A673 (cell line): ENCODE results near the gene CEACAM18. TPM values are rescaled to one million over a fixed set of nuclear protein-coding genes. Genes with fewer than 3 reads are reported as not detected.
"Not testable (repeated sequence)": the region's sequence is repeated elsewhere in the genome, so short reads cannot be mapped to it uniquely, and the experiment has no call there.

ENCODE experiments used
- BruUV-seq: library from RNA; stranded (reverse); fragments of 400-500 nt; replicated peaks from 2 replicates; lab custom pipeline; 2021; lab: Mats Ljungman, UMichigan
- CTCF ChIA-PET: fragments of 300-600 bp; sonication (Branson Sonifier 250); formaldehyde crosslinking; loops from one replicate; lab custom pipeline; 2022; ENCODE audit warnings: antibody characterized with exemption; lab: Charles Lee
- POLR2A ChIA-PET: fragments of 300-600 bp; sonication (Branson Sonifier 250); formaldehyde crosslinking; loops from one replicate; lab custom pipeline; 2022; ENCODE audit warnings: antibody characterized with exemption; ENCODE audit not compliant: low non-redundant PET; lab: Charles Lee
- DNase-seq: peaks from one replicate; pipeline ENCODE4 v3.0.0-alpha.2; 2015; ENCODE audit warnings: low spot score
- H3K27ac ChIP-seq: fragments of 200-600 bp; sonication (generic); 2 replicates; pipeline ENCODE4 v1.5.1; 2016; ENCODE audit warnings: mixed run types, low read depth, mild to moderate bottlenecking, mixed read lengths, antibody characterized with exemption, low read length; ENCODE audit not compliant: poor library complexity, severe bottlenecking
- H3K27me3 ChIP-seq: fragments of 200-600 bp; sonication (generic); replicated peaks from 2 replicates; pipeline ENCODE4 v1.6.1; 2017; ENCODE audit warnings: mixed run types, low read depth, mild to moderate bottlenecking, mixed read lengths, antibody characterized with exemption, low read length; ENCODE audit not compliant: insufficient read depth, poor library complexity
- H3K36me3 ChIP-seq: fragments of 200-600 bp; sonication (generic); 2 replicates; pipeline ENCODE4 v1.6.1; 2016; ENCODE audit warnings: mixed run types, mild to moderate bottlenecking, mixed read lengths, antibody characterized with exemption, low read length; ENCODE audit not compliant: insufficient read depth, poor library complexity, severe bottlenecking
- H3K4me1 ChIP-seq: fragments of 200-600 bp; sonication (generic); 2 replicates; pipeline ENCODE4 v1.6.1; 2017; ENCODE audit warnings: mixed run types, mild to moderate bottlenecking, mixed read lengths, antibody characterized with exemption, low read length; ENCODE audit not compliant: insufficient read depth, poor library complexity, severe bottlenecking
- H3K4me3 ChIP-seq: fragments of 200-600 bp; sonication (generic); 2 replicates; pipeline ENCODE4 v1.5.1; 2016; ENCODE audit warnings: low read depth, mixed run types, mild to moderate bottlenecking, mixed read lengths, low read length; ENCODE audit not compliant: poor library complexity, severe bottlenecking
- H3K9me3 ChIP-seq: fragments of 200-600 bp; sonication (generic); 2 replicates; pipeline ENCODE4 v1.6.1; 2016; ENCODE audit warnings: mixed run types, low read depth, mild to moderate bottlenecking, mixed read lengths, antibody characterized with exemption, low read length; ENCODE audit not compliant: poor library complexity, severe bottlenecking
- CTCF ChIP-seq: fragments of 300-800, 200-600 bp; sonication (generic); conservative IDR thresholded peaks from 2 replicates; pipeline ENCODE4 v1.5.1; 2017; ENCODE audit warnings: low read depth, mild to moderate bottlenecking, antibody characterized with exemption, low read length, moderate library complexity, mixed read lengths
- EZH2 ChIP-seq: fragments of 200-600 bp; sonication (generic); IDR thresholded peaks from 2 replicates; pipeline ENCODE4 v1.6.1; 2017; ENCODE audit warnings: borderline replicate concordance, low read depth, mild to moderate bottlenecking, mixed read lengths, antibody characterized with exemption, low read length; ENCODE audit not compliant: poor library complexity, severe bottlenecking
- intact Hi-C: fragments of 100-400 bp; cut with micrococcal nuclease; formaldehyde crosslinking; loops from one replicate; pipeline ENCODE4 v1.10.0; 2022; ENCODE audit not compliant: unreplicated experiment
- total RNA-seq: library from RNA; stranded (reverse); gene quantifications from 2 replicates; pipeline ENCODE4 v1.2.3, GENCODE V29; 2021

The CEACAM18 gene
- total RNA-seq, 1 experiment from 2014 or later: not detected

- Histone ChIP-seq H3K36me3 (no peaks in the 10 kb centered on the region), H3K4me3 (no peak overlapping the region), H3K4me1 (no peaks in the 10 kb centered on the region), H3K27me3 (peaks cover 56% of the 10 kb centered on the region), H3K27ac (no peak overlapping the region), H3K9me3 (no peaks in the 10 kb centered on the region)
- DNase-seq: no peak
- BruUV-seq: no TSS peak
- POLR2A ChIA-PET: no interaction called here
- CTCF ChIA-PET: interaction anchor here (0.5 kb wide), 1 partner anchor 66 kb away, joined by 7 read pairs; no protein-coding TSS in a partner anchor
- TF ChIP-seq CTCF: no peak
- TF ChIP-seq EZH2: no peak
- intact Hi-C loops: no loop called here
Observed at GRCh38 chr19:51462276-51462675, 16.1 kb upstream of the CEACAM18 start.

GRCh38 chr19:51462681-51463080 is 15.7 kb upstream of the CEACAM18 start:
- intact Hi-C loops: no loop called here
- POLR2A ChIA-PET: no interaction called here
- no peaks in the 10 kb centered on the region for H3K4me1 ChIP-seq
- no peaks in the 10 kb centered on the region for H3K36me3 ChIP-seq
- BruUV-seq: no TSS peak
- H3K27ac ChIP-seq: no peak overlapping the region
- CTCF ChIA-PET: interaction anchor here (0.5 kb wide), 1 partner anchor 66 kb away, joined by 7 read pairs; no protein-coding TSS in a partner anchor
- no peak for DNase-seq
- no peak overlapping the region for H3K4me3 ChIP-seq
- H3K27me3 ChIP-seq: peaks cover 60% of the 10 kb centered on the region
- no peaks in the 10 kb centered on the region for H3K9me3 ChIP-seq
- TF ChIP-seq CTCF (no peak), EZH2 (no peak)

GRCh38 chr19:51463976-51464581 is 14.3 kb upstream of the CEACAM18 start:
- intact Hi-C loops: not testable (repeated sequence)

GRCh38 chr19:51466723-51467122 is 11.6 kb upstream of the CEACAM18 start:
- Histone ChIP-seq H3K36me3 (no peaks in the 10 kb centered on the region), H3K27ac (no peak overlapping the region), H3K4me1 (no peaks in the 10 kb centered on the region), H3K4me3 (no peak overlapping the region), H3K27me3 (peaks cover 69% of the 10 kb centered on the region), H3K9me3 (no peaks in the 10 kb centered on the region)
- no peak for DNase-seq
- intact Hi-C loops: no loop called here
- BruUV-seq: no TSS peak
- no peak for TF ChIP-seq CTCF
- no peak for TF ChIP-seq EZH2
- CTCF ChIA-PET: no interaction called here
- POLR2A ChIA-PET: no interaction called here

More at GRCh38 chr19:51463976-51464581, 14.3 kb upstream of the CEACAM18 start:
- POLR2A ChIA-PET, H3K36me3 ChIP-seq, H3K9me3 ChIP-seq, H3K4me1 ChIP-seq, H3K4me3 ChIP-seq, BruUV-seq, CTCF ChIA-PET, DNase-seq, H3K27ac ChIP-seq: not testable (repeated sequence)
- H3K27me3 ChIP-seq: peaks cover 64% of the 10 kb centered on the region
